Neural progenitor cell (in vitro differentiated cells): ENCODE results near the gene CD3D. TPM values are rescaled to one million over a fixed set of nuclear protein-coding genes. Genes with fewer than 3 reads are reported as not detected.

Experiments used
- DNase-seq: peaks from one replicate; pipeline ENCODE4 v3.0.0-alpha.2; 2016; ENCODE audit warnings: low spot score
- H2AFZ ChIP-seq: fragments of 200-600 bp; sonication (generic); replicated peaks from 2 replicates; pipeline ENCODE4 v1.6.1; 2016; ENCODE audit warnings: antibody characterized with exemption
- H3F3A ChIP-seq: fragments of 200-600 bp; sonication (generic); 2 replicates; pipeline ENCODE4 v1.6.1; 2016; ENCODE audit warnings: antibody characterized with exemption, low read depth
- H3K27ac ChIP-seq: fragments of 200-600 bp; sonication (generic); 2 replicates; pipeline ENCODE4 v1.5.1; 2016; ENCODE audit warnings: mild to moderate bottlenecking
- H3K27me3 ChIP-seq: fragments of 200-600 bp; sonication (generic); 2 replicates; pipeline ENCODE4 v1.6.1; 2016; ENCODE audit warnings: mild to moderate bottlenecking, moderate library complexity
- H3K36me3 ChIP-seq: fragments of 200-600 bp; sonication (generic); 2 replicates; pipeline ENCODE4 v1.5.1; 2016
- H3K4me1 ChIP-seq: fragments of 200-600 bp; sonication (generic); 2 replicates; pipeline ENCODE4 v1.6.1; 2016; ENCODE audit warnings: mixed run types
- H3K4me2 ChIP-seq: fragments of 200-600 bp; sonication (generic); 2 replicates; pipeline ENCODE4 v1.6.1; 2016
- H3K4me3 ChIP-seq: fragments of 200-600 bp; sonication (generic); 2 replicates; pipeline ENCODE4 v1.5.1; 2016
- H3K79me2 ChIP-seq: fragments of 200-600 bp; sonication (generic); 2 replicates; pipeline ENCODE4 v1.6.1; 2016; ENCODE audit warnings: low read depth
- H3K9ac ChIP-seq: fragments of 200-600 bp; sonication (generic); 2 replicates; pipeline ENCODE4 v1.6.1; 2016
- H3K9me3 ChIP-seq: fragments of 200-600 bp; sonication (generic); 2 replicates; pipeline ENCODE4 v1.5.1; 2016; ENCODE audit warnings: low read depth
- H4K20me1 ChIP-seq: fragments of 200-600 bp; sonication (generic); 2 replicates; pipeline ENCODE4 v1.6.1; 2016; ENCODE audit warnings: low read depth
- H3K27ac Mint-ChIP-seq: 3 replicates; pipeline ENCODE4 v1.8.0; 2021; ENCODE audit warnings: mixed read lengths
- H3K27me3 Mint-ChIP-seq: 2 replicates; pipeline ENCODE4 v1.8.0; 2022; ENCODE audit warnings: low read depth, mild to moderate bottlenecking, inconsistent platforms, moderate library complexity, mixed read lengths; ENCODE audit not compliant: insufficient read depth
- H3K36me3 Mint-ChIP-seq: 3 replicates; pipeline ENCODE4 v1.8.0; 2021; ENCODE audit warnings: mixed read lengths
- H3K4me1 Mint-ChIP-seq: 3 replicates; pipeline ENCODE4 v1.8.0; 2021; ENCODE audit warnings: mixed read lengths
- H3K4me3 Mint-ChIP-seq: 3 replicates; pipeline ENCODE4 v1.8.0; 2021; ENCODE audit warnings: mild to moderate bottlenecking, moderate library complexity, mixed read lengths
- H3K9me3 Mint-ChIP-seq: 3 replicates; pipeline ENCODE4 v1.8.0; 2020; ENCODE audit warnings: mixed read lengths
- CTCF ChIP-seq: fragments of 200-600 bp; sonication (generic); IDR thresholded peaks from 2 replicates; pipeline ENCODE4 v1.5.1; 2017; ENCODE audit warnings: antibody characterized with exemption, mild to moderate bottlenecking
- EZH2 ChIP-seq: fragments of 200-600 bp; sonication (generic); IDR thresholded peaks from 2 replicates; pipeline ENCODE4 v1.6.1; 2017; ENCODE audit warnings: antibody characterized with exemption, mild to moderate bottlenecking, moderate library complexity
- EZH2phosphoT487 ChIP-seq: fragments of 200-600 bp; sonication (generic); IDR thresholded peaks from 2 replicates; pipeline ENCODE4 v1.6.1; 2017; ENCODE audit warnings: antibody characterized with exemption
- small RNA-seq: library from RNA; depleted of rRNA; stranded (forward); fragments of <200 nt; gene quantifications from one replicate; pipeline ENCODE3, GENCODE V24; 2015
- total RNA-seq: library from RNA; depleted of rRNA; stranded (reverse); fragments of >200 nt; gene quantifications from 2 replicates; pipeline ENCODE4 v1.2.3, GENCODE V29; 2015; ENCODE audit warnings: low replicate concordance

The CD3D gene
- total RNA-seq, 1 donor from 2014 or later = not detected

- no peak overlapping the region for H3K27ac Mint-ChIP-seq
- no peaks in the 10 kb centered on the region for H3K9me3 Mint-ChIP-seq
- H3K4me2 ChIP-seq = no peak overlapping the region
- no peaks in the 10 kb centered on the region for H3K9me3 ChIP-seq
- H3K4me3 ChIP-seq = no peak overlapping the region
- no peaks in the 10 kb centered on the region for H3K4me1 Mint-ChIP-seq
- H3K36me3 ChIP-seq = no peaks in the 10 kb centered on the region
- no peaks in the 10 kb centered on the region for H3K27me3 Mint-ChIP-seq
- H3K27ac ChIP-seq = no peak overlapping the region
- H3K4me3 Mint-ChIP-seq = no peak overlapping the region
- peaks cover 49% of the 10 kb centered on the region for H3K27me3 ChIP-seq
- no peaks in the 10 kb centered on the region for H3K36me3 Mint-ChIP-seq
- no peaks in the 10 kb centered on the region for H3K4me1 ChIP-seq
- DNase-seq = no peak
- no peaks in the 10 kb centered on the region for H4K20me1 ChIP-seq
- H3K79me2 ChIP-seq = no peaks in the 10 kb centered on the region
- no peak overlapping the region for H2AFZ ChIP-seq
- H3F3A ChIP-seq = no peaks in the 10 kb centered on the region
- no peak overlapping the region for H3K9ac ChIP-seq
- no peak for TF ChIP-seq CTCF
- TF ChIP-seq EZH2phosphoT487 = no peak
- no peak for TF ChIP-seq EZH2
Measured at GRCh38 chr11:118289401-118289800, 53.1 kb downstream of the CD3D start.

Small RNA genes lying within 50 kb of the gene (small RNA-seq; reads per million reads assigned to genes)
- not detected for gene AP001582.1

Other genes with a start within 250 kb of the CD3D start
- 3.6 and 7.1 TPM in 2 replicates for gene SCN4B, start 189.9 kb downstream of the CD3D start, total RNA-seq
- gene SCN2B, start 166.1 kb downstream of the CD3D start, total RNA-seq = 0.15 and 0.37 TPM in 2 replicates
- gene JAML, start 117.7 kb downstream of the CD3D start, total RNA-seq = 0.09 TPM in 1 of 2 replicates, not detected in the other
- 1.1 and 5.7 TPM in 2 replicates for gene MPZL3, start 90.3 kb downstream of the CD3D start, total RNA-seq
- gene MPZL2, start 78.4 kb downstream of the CD3D start, total RNA-seq = 1.9 and 2.3 TPM in 2 replicates
- not detected in 2 replicates for gene CD3E, start 38.0 kb downstream of the CD3D start, total RNA-seq
- gene CD3G, start 1.6 kb upstream of the CD3D start, total RNA-seq = not detected in 2 replicates
- 36.1 and 45.0 TPM in 2 replicates for gene UBE4A, start 16.9 kb upstream of the CD3D start, total RNA-seq
- 42.6 and 113 TPM in 2 replicates for gene ATP5MG, start 58.9 kb upstream of the CD3D start, total RNA-seq
- 63.6 and 73.8 TPM in 2 replicates for gene KMT2A, start 93.8 kb upstream of the CD3D start, total RNA-seq
- gene TTC36, start 184.8 kb upstream of the CD3D start, total RNA-seq = 0.62 TPM in 1 of 2 replicates, not detected in the other
- 28.2 and 29.0 TPM in 2 replicates for gene TMEM25, start 188.5 kb upstream of the CD3D start, total RNA-seq
- gene IFT46, start 223.2 kb upstream of the CD3D start, total RNA-seq = 40.1 and 47.5 TPM in 2 replicates
- gene ARCN1, start 229.7 kb upstream of the CD3D start, total RNA-seq = 97.8 and 112 TPM in 2 replicates